B cell (primary cell): ENCODE data around the gene DNM2.

ENCODE experiments used
- EZH2 ChIP-seq: IDR thresholded peaks from 2 replicates; pipeline ENCODE4 v1.6.1; 2012; ENCODE audit warnings: borderline replicate concordance, low read depth, mild to moderate bottlenecking, moderate library complexity, low read length; ENCODE audit not compliant: insufficient read depth, poor library complexity, severe bottlenecking
- TF ChIP-seq, protein P1 (sequence below): fragments of 200-600 bp; IDR thresholded peaks from one replicate; pipeline ENCODE4 v1.8.0; 2022; ENCODE audit warnings: antibody characterized with exemption, mild to moderate bottlenecking

DNA sequence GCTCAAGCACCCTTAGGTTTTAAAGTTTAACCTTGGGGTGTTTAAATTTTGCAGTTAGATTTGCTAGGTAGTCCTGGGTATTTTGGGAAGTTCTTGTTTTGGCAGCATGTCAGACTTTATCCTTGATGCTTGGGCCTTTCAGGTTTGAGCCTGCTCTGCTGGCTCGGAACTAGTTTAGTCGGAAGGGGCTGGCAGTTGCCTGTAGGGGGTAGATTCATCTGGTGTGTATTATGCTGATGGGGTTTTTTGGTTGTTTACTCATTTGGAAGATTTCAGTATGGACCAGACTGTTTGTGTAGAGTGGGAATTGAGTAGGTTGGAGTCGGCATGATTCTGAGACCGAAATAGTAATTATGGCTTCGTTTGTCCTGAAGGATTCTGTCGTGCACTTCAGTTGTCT is 48.6 kb upstream of the DNM2 start:
- TF ChIP-seq, protein P1, sequence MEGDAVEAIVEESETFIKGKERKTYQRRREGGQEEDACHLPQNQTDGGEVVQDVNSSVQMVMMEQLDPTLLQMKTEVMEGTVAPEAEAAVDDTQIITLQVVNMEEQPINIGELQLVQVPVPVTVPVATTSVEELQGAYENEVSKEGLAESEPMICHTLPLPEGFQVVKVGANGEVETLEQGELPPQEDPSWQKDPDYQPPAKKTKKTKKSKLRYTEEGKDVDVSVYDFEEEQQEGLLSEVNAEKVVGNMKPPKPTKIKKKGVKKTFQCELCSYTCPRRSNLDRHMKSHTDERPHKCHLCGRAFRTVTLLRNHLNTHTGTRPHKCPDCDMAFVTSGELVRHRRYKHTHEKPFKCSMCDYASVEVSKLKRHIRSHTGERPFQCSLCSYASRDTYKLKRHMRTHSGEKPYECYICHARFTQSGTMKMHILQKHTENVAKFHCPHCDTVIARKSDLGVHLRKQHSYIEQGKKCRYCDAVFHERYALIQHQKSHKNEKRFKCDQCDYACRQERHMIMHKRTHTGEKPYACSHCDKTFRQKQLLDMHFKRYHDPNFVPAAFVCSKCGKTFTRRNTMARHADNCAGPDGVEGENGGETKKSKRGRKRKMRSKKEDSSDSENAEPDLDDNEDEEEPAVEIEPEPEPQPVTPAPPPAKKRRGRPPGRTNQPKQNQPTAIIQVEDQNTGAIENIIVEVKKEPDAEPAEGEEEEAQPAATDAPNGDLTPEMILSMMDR, result no peak
- TF ChIP-seq EZH2, result no peak
